Amniotic epithelial cell (primary cell): ENCODE results near the gene UBTD2.
"Not testable (repeated sequence)": the region's sequence is repeated elsewhere in the genome, so short reads cannot be mapped to it uniquely, and the experiment has no call there.

Experiments
- DNase-seq: peaks from one replicate; pipeline ENCODE4 v3.0.0-alpha.2; 2010; ENCODE audit warnings: low read depth

The UBTD2 gene

GRCh38 chr5:172251419-172251818, 32.1 kb downstream of the UBTD2 start:
- DNase-seq = no peak

GRCh38 chr5:172248637-172249036, 34.9 kb downstream of the UBTD2 start:
- no peak for DNase-seq

GRCh38 chr5:172245703-172246125, 37.9 kb downstream of the UBTD2 start:
- no peak for DNase-seq

- DNase-seq = no peak
These were observed 38.5 kb downstream of the UBTD2 start for GRCh38 chr5:172245046-172245445.

GRCh38 chr5:172243302-172243701, 40.3 kb downstream of the UBTD2 start:
- DNase-seq = no peak

GRCh38 chr5:172238334-172238733, 45.2 kb downstream of the UBTD2 start:
- no peak for DNase-seq

- DNase-seq = peak; percentile 56
These were observed 47.5 kb downstream of the UBTD2 start for GRCh38 chr5:172235827-172236736.

- peak; percentile 30 for DNase-seq
These were observed 48.3 kb downstream of the UBTD2 start for GRCh38 chr5:172235132-172235780.

- DNase-seq = no peak
These were observed 49.5 kb downstream of the UBTD2 start for GRCh38 chr5:172234031-172234430.

- no peak for DNase-seq
These were observed 53.7 kb downstream of the UBTD2 start for GRCh38 chr5:172229904-172230303.

- no peak for DNase-seq
These were observed 58.6 kb downstream of the UBTD2 start for GRCh38 chr5:172224996-172225395.

GRCh38 chr5:172223901-172224873, 59.4 kb downstream of the UBTD2 start:
- DNase-seq = no peak

- DNase-seq = no peak
These were observed 64.3 kb downstream of the UBTD2 start for GRCh38 chr5:172219296-172219695.

- no peak for DNase-seq
These were observed 67.2 kb downstream of the UBTD2 start for GRCh38 chr5:172216345-172216744.

GRCh38 chr5:172213126-172213525, 70.4 kb downstream of the UBTD2 start:
- DNase-seq = no peak

GRCh38 chr5:172211676-172212075, 71.9 kb downstream of the UBTD2 start:
- no peak for DNase-seq

GRCh38 chr5:172209714-172210113, 73.8 kb downstream of the UBTD2 start:
- no peak for DNase-seq

- no peak for DNase-seq
These were observed 76.1 kb downstream of the UBTD2 start for GRCh38 chr5:172207511-172207910.

- DNase-seq = not testable (repeated sequence)
These were observed 77.6 kb downstream of the UBTD2 start for GRCh38 chr5:172205984-172206383.

GRCh38 chr5:172200476-172200875, 83.1 kb downstream of the UBTD2 start:
- no peak for DNase-seq

GRCh38 chr5:172199446-172199845, 84.1 kb downstream of the UBTD2 start:
- DNase-seq = no peak

GRCh38 chr5:172197775-172198174, 85.8 kb downstream of the UBTD2 start:
- not testable (repeated sequence) for DNase-seq
